NCI-H2196 treated with DMSO at 0.1 percent for 48 hours (cell line): ENCODE data around the gene OR2A1.
"Not testable (repeated sequence)": the region's sequence is repeated elsewhere in the genome, so short reads cannot be mapped to it uniquely, and the experiment has no call there.

Experiments used
- DNase-seq: peaks from one replicate; lab custom pipeline; 2025; ENCODE audit not compliant: unreplicated experiment; lab: John Stamatoyannopoulos, UW

The OR2A1 gene, protein sequence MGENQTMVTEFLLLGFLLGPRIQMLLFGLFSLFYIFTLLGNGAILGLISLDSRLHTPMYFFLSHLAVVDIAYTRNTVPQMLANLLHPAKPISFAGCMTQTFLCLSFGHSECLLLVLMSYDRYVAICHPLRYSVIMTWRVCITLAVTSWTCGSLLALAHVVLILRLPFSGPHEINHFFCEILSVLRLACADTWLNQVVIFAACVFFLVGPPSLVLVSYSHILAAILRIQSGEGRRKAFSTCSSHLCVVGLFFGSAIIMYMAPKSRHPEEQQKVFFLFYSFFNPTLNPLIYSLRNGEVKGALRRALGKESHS

DNA sequence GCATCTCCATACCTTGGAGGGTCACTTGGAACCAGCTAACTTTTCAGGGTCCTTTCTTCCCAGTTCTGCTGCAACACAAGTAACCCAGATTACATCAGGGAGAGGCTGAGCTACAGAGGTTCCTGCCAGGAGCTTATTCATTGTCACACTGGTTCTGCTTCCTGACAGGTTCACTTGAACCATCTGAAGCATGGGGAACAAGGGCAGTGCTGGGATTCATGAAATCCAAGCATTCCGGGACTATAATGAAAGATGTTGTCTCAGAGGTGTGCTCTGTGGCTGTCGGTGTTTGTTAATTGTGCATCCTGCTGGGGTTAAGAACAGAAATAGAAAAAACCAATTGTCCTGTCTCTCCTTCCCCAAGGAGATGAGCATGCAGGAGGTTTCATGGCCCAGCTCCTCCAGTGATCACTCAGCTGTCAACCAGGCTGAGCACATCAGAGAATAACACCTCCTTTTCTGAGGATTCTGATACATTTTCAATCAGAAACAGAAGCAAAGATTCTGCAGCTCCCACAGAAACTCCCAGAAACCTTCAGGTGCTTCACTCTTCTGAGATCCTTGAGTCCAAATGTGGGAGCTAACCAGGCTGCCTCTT is at the start of gene OR2A1:
Gene OR2A1 (plus strand): TSS at position 548 of the 598 bp plus-strand sequence. CDS start 5,706 bp downstream, outside the sequence.
- not testable (repeated sequence) for DNase-seq

DNA sequence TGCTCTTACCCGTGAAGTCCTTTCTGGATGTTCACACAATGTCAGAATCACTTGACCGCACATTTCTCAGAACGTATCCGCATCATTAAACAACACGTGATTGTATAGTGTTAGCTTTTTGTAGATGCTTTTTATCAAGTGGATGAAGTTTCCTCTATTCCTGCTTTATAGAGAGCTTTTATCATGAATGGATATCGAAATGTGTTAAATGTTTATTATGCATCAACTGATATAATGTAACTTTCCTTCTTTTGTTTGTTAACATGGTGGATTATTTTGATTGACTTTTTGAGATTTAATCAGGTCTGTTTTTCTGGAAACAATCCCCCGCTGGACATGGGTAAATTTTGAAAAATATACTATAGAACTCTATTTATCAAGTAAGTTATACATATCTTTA is 47.5 kb upstream of the OR2A1 start, which contains the start of gene OR2A7:
Gene OR2A7 (minus strand): TSS at position 101 of the 400 bp plus-strand sequence. CDS start 5,164 bp downstream, outside the sequence.
- not testable (repeated sequence) for DNase-seq

DNA sequence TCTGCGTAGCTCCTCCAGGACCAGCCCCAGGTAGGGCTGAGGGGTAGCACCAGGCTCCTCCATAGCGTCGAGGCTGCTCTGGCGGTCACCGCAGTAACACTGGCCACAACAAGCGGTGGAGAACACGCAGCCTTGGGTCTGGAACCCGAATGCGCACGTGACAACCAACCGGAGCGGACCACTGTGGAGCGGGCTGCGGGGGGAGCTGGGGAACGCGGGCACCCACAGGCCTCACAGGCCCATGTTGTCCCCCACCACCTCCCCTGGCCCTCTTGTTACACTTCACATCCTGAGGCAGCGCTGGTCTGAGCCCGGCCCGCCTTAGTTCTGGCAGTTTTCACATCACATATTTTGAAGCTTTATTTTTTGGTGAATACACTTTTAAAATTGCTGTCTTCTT is 43.0 kb upstream of the OR2A1 start, which contains the start of gene CTAGE8:
Gene CTAGE8 (minus strand): TSS at position 101 of the 400 bp plus-strand sequence. CDS start 38 bp downstream, at position 63.
- DNase-seq: not testable (repeated sequence)

DNA sequence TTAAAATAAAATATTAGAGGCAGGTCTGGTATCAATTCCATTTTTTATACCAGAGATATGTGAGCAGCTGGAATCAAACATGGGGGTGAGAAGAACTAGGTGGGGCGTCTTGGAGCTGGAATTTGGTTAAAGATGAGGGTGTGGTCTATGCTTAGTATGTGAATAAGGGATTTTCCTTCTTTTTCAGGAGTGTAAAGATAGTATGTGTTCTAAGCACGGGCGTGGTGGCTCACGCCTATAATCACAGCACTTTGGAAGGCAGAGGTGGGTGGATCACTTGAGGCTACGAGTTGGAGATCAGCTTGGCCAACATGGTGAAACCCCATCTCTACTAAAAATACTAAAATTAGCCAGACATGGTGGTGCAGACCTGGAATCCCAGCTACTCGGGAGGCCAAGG is 36.9 kb upstream of the OR2A1 start:
- not testable (repeated sequence) for DNase-seq

DNA sequence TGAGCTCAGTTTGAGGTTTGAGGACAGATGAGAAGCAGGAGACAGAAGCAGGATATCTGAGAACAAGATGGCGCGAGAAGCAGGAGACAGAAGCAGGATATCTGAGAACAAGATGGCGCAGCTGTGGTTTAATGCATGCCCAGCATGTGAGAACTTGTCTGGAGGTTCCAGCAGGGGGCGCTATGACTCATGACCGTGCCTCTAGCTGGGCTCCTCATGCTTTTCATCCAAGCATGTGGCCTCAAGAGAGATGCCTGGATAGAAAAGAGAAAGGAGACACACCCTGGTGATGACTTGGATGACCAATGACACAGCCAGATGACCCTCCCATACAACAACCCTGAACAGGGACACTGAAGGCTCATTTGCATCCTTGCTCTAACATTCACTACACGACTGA is 32.2 kb upstream of the OR2A1 start:
- not testable (repeated sequence) for DNase-seq

DNA sequence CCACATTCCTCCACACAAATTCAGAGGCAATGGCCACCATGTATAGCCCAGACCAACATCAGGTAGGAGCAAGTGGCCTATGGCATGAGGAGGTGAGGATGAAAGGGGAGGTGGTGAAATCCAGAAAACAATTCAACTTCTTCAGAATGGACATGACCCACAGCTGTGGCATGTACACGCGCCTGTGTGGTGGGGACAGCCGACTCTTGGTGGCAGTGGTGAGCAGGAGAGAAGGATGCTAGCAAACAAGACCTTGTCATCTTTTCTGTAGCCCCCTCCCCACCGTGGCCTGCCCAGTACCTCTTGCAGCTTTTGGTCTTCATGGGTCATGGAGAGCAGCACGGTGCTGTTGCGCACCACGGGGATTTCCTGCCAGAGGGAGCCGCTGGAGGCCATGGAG is 30.2 kb upstream of the OR2A1 start:
- DNase-seq: not testable (repeated sequence)

DNA sequence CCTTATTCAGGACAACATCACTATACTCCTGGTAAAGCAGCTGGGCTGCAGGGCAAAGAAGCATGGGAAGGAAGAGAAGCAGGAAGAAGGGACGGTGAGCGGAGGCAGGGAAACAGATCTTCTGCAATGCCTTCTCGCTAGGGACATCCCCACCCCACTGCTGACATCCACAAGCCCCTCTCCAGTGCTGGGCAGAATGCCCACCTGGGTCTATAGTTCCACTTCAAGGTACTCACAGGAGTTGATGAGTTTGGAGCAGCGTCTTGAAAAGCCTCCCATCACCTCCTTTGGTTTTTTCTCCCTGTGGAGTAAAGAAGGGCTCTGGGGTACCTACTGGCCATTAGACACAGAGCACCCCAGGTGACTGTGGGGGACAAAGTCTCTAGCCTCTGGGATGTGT is 29.7 kb upstream of the OR2A1 start:
- DNase-seq: not testable (repeated sequence)

DNA sequence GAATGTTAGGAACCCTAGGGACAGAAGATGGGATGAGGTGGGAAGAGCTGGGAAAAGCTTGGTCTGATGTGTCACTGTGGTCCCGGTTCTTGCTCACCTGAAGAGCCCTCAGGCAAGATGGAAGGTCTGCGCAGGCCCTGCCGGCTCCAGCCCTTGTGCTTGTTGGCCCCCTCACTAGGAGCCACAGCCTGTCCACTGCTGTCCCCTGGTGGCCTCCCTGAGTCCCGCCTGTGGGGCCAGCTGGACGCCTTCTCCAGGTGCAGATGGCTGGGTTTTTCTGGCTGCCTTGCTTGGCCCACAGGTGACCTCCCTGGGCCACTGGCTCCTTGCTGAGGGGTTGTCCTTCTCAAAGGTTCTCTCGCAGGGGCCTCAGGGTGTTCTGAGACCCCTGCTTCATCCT is 28.5 kb upstream of the OR2A1 start:
- not testable (repeated sequence) for DNase-seq

DNA sequence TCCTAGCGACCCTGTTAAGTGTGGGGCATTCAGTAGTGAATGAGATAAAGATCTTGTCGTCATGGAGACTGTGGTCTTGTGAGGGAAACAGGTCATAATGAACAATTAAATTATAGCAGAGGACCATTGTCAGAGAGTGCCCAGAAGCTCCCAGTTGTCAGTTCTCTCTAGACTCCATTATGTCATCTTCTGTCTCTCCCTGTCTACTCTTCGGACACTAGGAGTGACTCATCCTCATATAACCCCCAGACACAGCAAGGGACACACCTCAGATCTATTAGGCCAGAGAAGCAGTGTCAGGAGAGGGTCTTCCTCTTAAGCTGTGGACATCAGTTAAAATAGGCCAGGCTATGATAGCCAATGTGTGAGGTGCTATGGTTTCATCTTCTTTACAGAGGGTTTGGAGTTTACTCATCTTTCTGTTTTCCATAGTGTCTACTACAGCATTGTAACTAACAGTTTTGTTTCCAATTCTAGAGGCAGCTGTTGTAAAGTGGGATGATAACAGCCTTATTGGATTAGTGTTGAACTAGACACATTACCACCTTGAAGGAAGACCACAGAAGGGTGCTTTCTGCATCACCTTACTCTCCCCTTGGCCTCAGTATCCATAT is 24.9 kb upstream of the OR2A1 start:
- DNase-seq: not testable (repeated sequence)

DNA sequence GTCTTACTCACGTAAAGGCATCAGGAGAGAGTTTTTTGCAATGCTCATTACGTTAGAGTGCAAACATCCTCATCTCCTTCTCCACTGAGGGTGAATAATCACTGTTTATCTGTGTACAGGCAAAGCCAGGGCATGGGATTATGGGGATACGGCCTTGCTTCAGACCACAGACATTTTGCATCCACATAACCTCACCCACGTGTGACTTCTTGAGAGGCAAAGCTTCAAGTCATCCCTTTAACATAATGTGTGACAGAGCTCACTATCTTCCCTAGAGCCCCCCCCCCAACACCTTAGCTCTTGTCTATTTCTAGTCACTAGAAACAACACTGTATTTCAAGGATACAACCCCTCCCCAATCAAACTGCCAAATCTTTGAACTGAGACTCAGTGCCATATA is 20.6 kb upstream of the OR2A1 start:
- DNase-seq: not testable (repeated sequence)

DNA sequence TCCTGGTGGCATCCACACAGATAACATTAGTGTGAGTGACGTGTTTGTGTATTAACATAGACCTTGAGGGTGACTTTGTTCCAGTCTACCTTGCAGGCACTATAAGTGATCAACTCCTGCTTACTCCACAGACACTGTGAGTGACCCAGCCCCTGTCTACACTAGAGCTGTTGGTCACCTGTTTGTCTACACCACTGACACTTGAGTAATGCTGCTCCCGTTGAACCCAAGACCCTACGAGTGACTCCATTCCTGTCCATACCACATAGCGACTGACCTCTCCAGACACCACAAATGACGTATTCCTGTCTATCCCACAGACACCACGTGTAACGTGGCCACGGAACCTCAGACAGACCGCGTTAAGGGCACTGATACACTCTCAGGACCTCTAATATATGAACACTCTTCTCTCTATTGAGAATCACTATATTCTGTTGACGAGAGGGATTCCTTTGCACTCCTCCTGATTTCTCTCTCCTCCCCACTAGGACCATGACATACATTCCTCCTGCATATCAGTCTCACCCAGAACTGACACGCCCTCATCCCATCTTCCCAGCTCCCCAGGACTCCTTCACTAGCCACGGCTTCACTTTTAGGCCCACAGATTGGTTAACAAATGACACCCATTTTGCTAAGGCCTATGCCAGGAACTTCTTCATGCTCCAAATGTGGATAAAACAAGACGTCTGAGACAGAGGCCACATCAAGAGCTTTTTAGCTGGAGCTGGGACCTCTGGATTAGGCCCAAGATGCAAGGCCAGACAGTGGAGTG is 19.6 kb upstream of the OR2A1 start:
- DNase-seq: not testable (repeated sequence)

DNA sequence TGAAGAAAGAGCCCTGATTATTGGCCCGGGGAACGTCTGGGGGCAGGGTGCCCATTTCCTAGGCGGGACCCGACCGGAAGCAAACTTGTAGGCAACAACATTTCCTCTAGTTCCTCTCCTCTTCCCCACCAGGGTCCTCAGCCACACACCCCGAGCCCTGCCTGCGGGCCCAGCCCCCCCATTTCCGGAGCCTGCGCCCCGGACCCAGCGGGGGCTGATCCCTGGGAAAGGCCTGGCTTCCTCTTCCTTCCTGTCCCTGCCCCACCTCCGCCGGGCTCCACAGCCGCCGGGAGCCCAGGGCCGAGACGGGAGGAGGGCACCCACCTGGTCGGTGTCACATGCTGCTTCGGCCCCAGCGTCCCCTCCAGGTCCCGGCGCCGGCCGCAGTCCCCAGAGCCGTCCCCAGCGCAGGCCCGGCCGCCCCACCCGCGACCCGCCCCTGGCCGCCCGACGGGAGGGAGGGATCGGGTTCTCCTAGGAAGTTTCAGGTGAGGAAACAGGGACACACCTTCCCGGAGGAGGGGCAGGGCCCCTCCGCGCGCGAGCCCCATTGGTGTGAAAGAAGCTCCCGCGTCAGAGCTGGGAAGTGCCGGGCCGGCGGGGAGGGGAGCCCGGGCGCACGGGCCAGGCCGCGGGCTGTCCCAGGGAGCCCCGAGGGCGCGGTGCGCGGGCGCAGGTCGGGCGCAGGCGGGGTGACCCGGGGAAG is 18.3 kb upstream of the OR2A1 start:
- not testable (repeated sequence) for DNase-seq

DNA sequence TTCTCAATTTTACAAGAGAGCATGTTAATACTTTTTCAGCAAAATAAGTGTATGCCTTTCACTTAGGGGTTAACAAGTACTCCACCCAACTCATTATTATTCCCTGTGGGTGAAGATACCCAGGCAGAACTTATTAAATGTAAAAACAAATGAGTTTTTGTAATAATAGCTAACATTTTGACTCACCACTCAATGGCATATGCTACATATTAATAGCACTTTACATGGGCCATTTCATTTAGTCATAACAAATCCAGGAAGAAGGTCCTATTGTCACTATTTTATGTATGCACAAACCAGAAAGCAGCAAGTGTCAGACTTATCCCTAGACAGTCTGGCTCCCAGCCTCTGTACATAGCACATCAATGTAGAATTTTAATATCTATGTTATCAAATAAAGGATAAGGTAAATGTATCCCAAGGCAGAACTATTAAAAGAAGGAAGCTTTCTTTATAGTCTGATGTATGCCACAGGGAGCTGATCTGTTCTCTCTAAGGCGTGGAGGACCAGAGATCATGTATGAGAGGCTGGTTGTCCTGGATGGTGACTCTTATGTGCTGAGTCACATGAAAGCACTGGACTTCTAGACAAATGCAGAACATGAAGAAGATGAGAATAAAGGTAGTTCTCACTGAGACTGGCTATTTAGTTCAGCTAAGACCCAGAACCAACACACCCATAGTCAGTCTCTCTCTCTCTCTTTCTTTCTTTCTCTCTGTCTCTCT is 9.5 kb upstream of the OR2A1 start:
- not testable (repeated sequence) for DNase-seq

DNA sequence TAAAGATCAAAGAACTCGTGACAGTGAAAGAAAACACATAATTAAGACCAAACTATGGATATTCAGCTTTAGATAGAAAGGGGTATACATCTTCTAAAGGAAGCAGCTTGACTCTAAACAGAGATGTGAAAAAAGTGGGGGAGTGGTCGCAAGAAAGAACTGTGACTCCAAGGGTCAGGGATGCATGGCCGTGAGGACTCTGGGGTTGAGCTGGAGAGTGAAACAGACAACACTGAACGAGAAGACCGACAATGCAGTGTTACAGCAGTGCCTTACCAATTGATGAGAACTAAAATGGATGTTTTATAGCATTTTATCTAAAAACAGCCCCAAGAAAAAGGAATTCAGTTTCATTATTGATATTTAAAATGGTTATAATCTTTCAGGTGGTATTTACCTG is 8.6 kb upstream of the OR2A1 start:
- not testable (repeated sequence) for DNase-seq

DNA sequence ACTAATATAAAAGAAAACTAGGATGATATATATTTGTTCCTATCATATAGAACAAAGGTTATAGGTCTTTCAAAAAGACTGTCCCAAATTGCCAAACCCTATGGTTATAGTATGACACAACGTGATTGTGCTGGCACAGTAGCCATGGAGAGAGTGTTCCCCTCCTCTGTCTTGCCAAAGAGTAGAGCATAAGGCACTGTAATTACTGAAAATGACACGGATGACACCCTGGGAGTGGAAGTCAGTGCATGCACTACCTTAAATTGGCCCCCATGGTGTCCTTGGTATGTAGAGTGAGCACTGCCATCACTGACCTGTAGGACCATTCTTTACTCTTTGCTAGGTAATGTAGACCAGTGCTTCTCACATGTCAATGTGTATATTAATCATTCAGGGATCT is 7.1 kb upstream of the OR2A1 start:
- not testable (repeated sequence) for DNase-seq

DNA sequence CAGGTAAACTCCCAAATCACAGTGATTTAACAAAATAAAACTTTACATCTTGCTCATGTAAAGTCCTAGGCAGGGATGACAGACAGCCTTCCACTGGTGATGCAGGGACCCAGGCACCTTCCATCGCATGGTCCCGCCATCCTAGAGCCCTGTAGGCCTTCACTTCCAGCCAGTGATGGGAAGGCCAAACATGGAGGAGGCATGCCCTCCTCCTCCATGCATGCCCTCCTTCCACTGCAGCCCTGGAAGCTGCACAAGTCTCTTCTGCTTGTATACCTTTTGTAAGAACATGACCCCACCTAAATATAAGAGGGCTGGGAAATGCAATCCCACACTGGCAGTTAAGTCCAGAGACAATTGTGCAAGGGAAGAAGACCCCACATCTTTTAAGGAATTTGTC is 2.5 kb upstream of the OR2A1 start:
- DNase-seq: not testable (repeated sequence)

DNA sequence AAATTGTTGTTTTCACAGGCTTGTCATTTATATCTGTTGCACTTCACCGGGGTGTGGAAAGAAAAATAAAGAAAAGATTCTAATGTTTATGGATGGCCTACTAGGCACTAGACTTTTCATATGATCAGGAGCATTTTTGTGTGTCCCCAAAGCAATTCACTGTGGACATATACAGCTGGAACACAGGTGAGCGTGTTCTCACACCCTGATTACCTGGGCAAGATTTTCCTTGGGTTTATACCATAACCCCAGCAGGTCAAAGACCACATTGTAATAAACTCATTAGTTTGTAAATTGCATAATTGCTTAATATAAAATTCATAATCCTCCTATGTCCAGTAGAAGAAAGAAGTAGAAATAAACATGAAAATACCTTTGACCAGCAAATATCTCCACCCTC is 1.0 kb upstream of the OR2A1 start:
- not testable (repeated sequence) for DNase-seq

DNA sequence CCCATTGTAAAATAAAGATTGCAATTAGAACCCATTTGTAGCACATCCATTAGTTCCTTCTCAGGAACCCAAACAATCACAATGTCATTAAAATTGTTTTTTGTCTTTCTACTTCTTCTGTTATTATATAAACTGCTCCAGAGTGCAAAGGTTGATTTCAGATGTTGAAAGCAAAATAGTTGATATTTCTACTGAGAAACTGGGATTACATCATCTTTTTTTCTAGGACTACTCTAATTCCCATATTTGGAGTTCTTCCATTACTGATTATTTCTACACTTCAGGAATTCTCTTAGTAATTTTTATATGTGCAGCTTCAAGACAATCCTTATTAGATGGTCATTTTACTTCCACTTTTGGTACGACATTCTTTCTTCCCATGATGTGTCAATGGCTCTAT is 5.3 kb downstream of the OR2A1 start:
- not testable (repeated sequence) for DNase-seq

DNA sequence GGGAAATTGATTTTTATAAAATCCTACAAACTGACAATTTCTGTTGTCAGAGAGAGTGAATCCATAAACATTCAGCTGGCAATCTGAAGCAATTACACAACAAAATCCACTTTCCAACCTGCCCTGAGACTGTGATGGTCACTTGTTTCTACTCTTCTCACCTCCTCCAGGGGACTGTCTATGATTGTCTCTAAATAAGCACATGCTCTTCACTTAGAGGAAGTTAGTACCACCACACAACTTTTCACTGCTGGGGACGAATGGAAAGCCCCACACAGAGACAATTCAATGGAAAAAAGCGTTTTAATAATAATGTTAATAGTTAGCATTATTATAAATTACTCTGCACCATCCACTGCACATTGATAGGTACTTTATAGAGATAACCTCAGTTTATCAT is 7.3 kb downstream of the OR2A1 start:
- not testable (repeated sequence) for DNase-seq
